ENCODE data around the gene ERCC8.

Gene ERCC8

GRCh38 chr5:60846298-60846697 lies 98.6 kb downstream of the ERCC8 start:
- Histone ChIP-seq H4K91ac (ENCODE audit: low read depth, low read length) (no peak overlapping the region), H2AFZ (ENCODE audit: insufficient read depth, low read length, poor library complexity) (no peak overlapping the region), H3K14ac (ENCODE audit: low read length) (no peak overlapping the region), H4K8ac (ENCODE audit: low read depth, low read length) (no peak overlapping the region), H3K4ac (ENCODE audit: low read depth, low read length) (no peak overlapping the region), H3K4me3 (ENCODE audit: low read depth, low read length) (no peak overlapping the region), H3K27me3 (ENCODE audit: insufficient read depth, low read length) (peaks cover 11% of the 10 kb centered on the region), H4K12ac (ENCODE audit: low read depth, low read length) (no peak overlapping the region), H3K9ac (ENCODE audit: low read length) (no peak overlapping the region), H3K27ac (ENCODE audit: low read depth, low read length) (no peak overlapping the region), H3K79me2 (ENCODE audit: control insufficient read depth, insufficient read depth, low read length, poor library complexity) (no peaks in the 10 kb centered on the region), H3K9me3 (ENCODE audit: insufficient read depth, low read depth, low read length) (no peaks in the 10 kb centered on the region), H2BK12ac (ENCODE audit: low read length) (no peak overlapping the region), H3K4me1 (ENCODE audit: control insufficient read depth in 1 of 2, insufficient read depth in 2 of 2, low read length in 2 of 2) (peaks cover 0 to 2% of the 10 kb centered on the region in 2 experiments), H2BK5ac (ENCODE audit: low read depth, low read length, poor library complexity) (no peak overlapping the region), H2AK5ac (ENCODE audit: low read length) (no peak overlapping the region), H3K4me2 (ENCODE audit: low read length) (no peak overlapping the region), H3K79me1 (ENCODE audit: low read length) (peaks cover 2% of the 10 kb centered on the region), H3K18ac (ENCODE audit: low read length) (no peak overlapping the region), H3K36me3 (ENCODE audit: control insufficient read depth in 1 of 2, insufficient read depth in 2 of 2, low read length in 2 of 2) (no peaks in the 10 kb centered on the region), H3K23ac (ENCODE audit: low read length) (no peak overlapping the region), H2BK120ac (ENCODE audit: insufficient read depth, low read length, poor library complexity) (no peak overlapping the region)
- no CpG with 5 or more reads among the region's 1 CpG for WGBS (ENCODE audit: extremely low coverage, insufficient coverage, insufficient read length)
- no peak for DNase-seq

- Histone ChIP-seq H3K23ac (ENCODE audit: low read length) (no peak within 1 kb of the TSS), H4K8ac (ENCODE audit: low read depth, low read length) (peak within 1 kb of the TSS; percentile 49), H2AFZ (ENCODE audit: insufficient read depth, low read length, poor library complexity) (peak within 1 kb of the TSS; percentile 91), H3K9ac (ENCODE audit: low read length) (peak within 1 kb of the TSS; percentile 19), H2BK5ac (ENCODE audit: low read depth, low read length, poor library complexity) (no peak within 1 kb of the TSS), H3K79me2 (ENCODE audit: control insufficient read depth, insufficient read depth, low read length, poor library complexity) (no peaks in the 10 kb centered on the region), H2BK120ac (ENCODE audit: insufficient read depth, low read length, poor library complexity) (peak within 1 kb of the TSS; percentile 44), H3K9me3 (ENCODE audit: insufficient read depth, low read depth, low read length) (no peaks in the 10 kb centered on the region), H4K91ac (ENCODE audit: low read depth, low read length) (peak within 1 kb of the TSS; percentile 16), H3K27ac (ENCODE audit: low read depth, low read length) (no peak within 1 kb of the TSS), H2BK12ac (ENCODE audit: low read length) (no peak within 1 kb of the TSS), H3K79me1 (ENCODE audit: low read length) (peaks cover 2% of the 10 kb centered on the region), H3K4me1 (ENCODE audit: control insufficient read depth in 1 of 2, insufficient read depth in 2 of 2, low read length in 2 of 2) (peaks cover 0 to 2% of the 10 kb centered on the region in 2 experiments), H3K27me3 (ENCODE audit: insufficient read depth, low read length) (peaks cover 11% of the 10 kb centered on the region), H4K12ac (ENCODE audit: low read depth, low read length) (no peak within 1 kb of the TSS), H3K18ac (ENCODE audit: low read length) (peak within 1 kb of the TSS; percentile 38), H3K4ac (ENCODE audit: low read depth, low read length) (no peak within 1 kb of the TSS), H3K36me3 (ENCODE audit: control insufficient read depth in 1 of 2, insufficient read depth in 2 of 2, low read length in 2 of 2) (no peaks in the 10 kb centered on the region), H3K14ac (ENCODE audit: low read length) (no peak within 1 kb of the TSS), H3K4me3 (ENCODE audit: low read depth, low read length) (peak within 1 kb of the TSS; percentile 84), H3K4me2 (ENCODE audit: low read length) (peak within 1 kb of the TSS; percentile 100), H2AK5ac (ENCODE audit: low read length) (no peak within 1 kb of the TSS)
- WGBS (ENCODE audit: extremely low coverage, insufficient coverage, insufficient read length) = no CpG with 5 or more reads among the region's 87 CpGs
- DNase-seq = peak; percentile 57 to 70
Observed at GRCh38 chr5:60843936-60844905, 100.6 kb downstream of the ERCC8 start, which contains the start of gene ELOVL7. ELOVL7 (minus strand) TSS chr5:60844269; CDS start chr5:60787397, 56,872 bp downstream.

GRCh38 chr5:60843386-60843935 lies 101.4 kb downstream of the ERCC8 start:
- Histone ChIP-seq H4K8ac (ENCODE audit: low read depth, low read length) (peak overlapping the region; percentile 49), H3K18ac (ENCODE audit: low read length) (peak overlapping the region; percentile 38), H2BK12ac (ENCODE audit: low read length) (no peak overlapping the region), H3K23ac (ENCODE audit: low read length) (no peak overlapping the region), H3K27ac (ENCODE audit: low read depth, low read length) (no peak overlapping the region), H3K9me3 (ENCODE audit: insufficient read depth, low read depth, low read length) (no peaks in the 10 kb centered on the region), H4K12ac (ENCODE audit: low read depth, low read length) (no peak overlapping the region), H4K91ac (ENCODE audit: low read depth, low read length) (no peak overlapping the region), H3K79me1 (ENCODE audit: low read length) (peaks cover 2% of the 10 kb centered on the region), H3K4me2 (ENCODE audit: low read length) (peak overlapping the region; percentile 100), H3K9ac (ENCODE audit: low read length) (peak overlapping the region; percentile 19), H3K36me3 (ENCODE audit: control insufficient read depth in 1 of 2, insufficient read depth in 2 of 2, low read length in 2 of 2) (no peaks in the 10 kb centered on the region), H3K4ac (ENCODE audit: low read depth, low read length) (no peak overlapping the region), H3K14ac (ENCODE audit: low read length) (no peak overlapping the region), H2AFZ (ENCODE audit: insufficient read depth, low read length, poor library complexity) (peak overlapping the region; percentile 91), H2AK5ac (ENCODE audit: low read length) (no peak overlapping the region), H2BK5ac (ENCODE audit: low read depth, low read length, poor library complexity) (no peak overlapping the region), H3K4me1 (ENCODE audit: control insufficient read depth in 1 of 2, insufficient read depth in 2 of 2, low read length in 2 of 2) (peaks cover 0 to 2% of the 10 kb centered on the region in 2 experiments), H3K79me2 (ENCODE audit: control insufficient read depth, insufficient read depth, low read length, poor library complexity) (no peaks in the 10 kb centered on the region), H3K4me3 (ENCODE audit: low read depth, low read length) (peak overlapping the region; percentile 84), H3K27me3 (ENCODE audit: insufficient read depth, low read length) (peaks cover 11% of the 10 kb centered on the region), H2BK120ac (ENCODE audit: insufficient read depth, low read length, poor library complexity) (no peak overlapping the region)
- peak in 1 of 2 donors; percentile 44 for DNase-seq
- no CpG with 5 or more reads among the region's 49 CpGs for WGBS (ENCODE audit: extremely low coverage, insufficient coverage, insufficient read length)

GRCh38 chr5:60842871-60843385 lies 101.9 kb downstream of the ERCC8 start:
- WGBS (ENCODE audit: extremely low coverage, insufficient coverage, insufficient read length) = no CpG with 5 or more reads among the region's 26 CpGs
- H3K4me1 ChIP-seq (ENCODE audit: control insufficient read depth in 1 of 2, insufficient read depth in 2 of 2, low read length in 2 of 2) = peaks cover 0 to 2% of the 10 kb centered on the region in 2 experiments

More at GRCh38 chr5:60842871-60843385, 101.9 kb downstream of the ERCC8 start:
- H4K91ac ChIP-seq (ENCODE audit: low read depth, low read length) = no peak overlapping the region
- peaks cover 11% of the 10 kb centered on the region for H3K27me3 ChIP-seq (ENCODE audit: insufficient read depth, low read length)
- no peak overlapping the region for H2BK120ac ChIP-seq (ENCODE audit: insufficient read depth, low read length, poor library complexity)
- H2AFZ ChIP-seq (ENCODE audit: insufficient read depth, low read length, poor library complexity) = no peak overlapping the region
- no peak overlapping the region for H2BK5ac ChIP-seq (ENCODE audit: low read depth, low read length, poor library complexity)
- peak overlapping the region; percentile 84 for H3K4me3 ChIP-seq (ENCODE audit: low read depth, low read length)
- no peak overlapping the region for H3K4ac ChIP-seq (ENCODE audit: low read depth, low read length)
- no peaks in the 10 kb centered on the region for H3K36me3 ChIP-seq (ENCODE audit: control insufficient read depth in 1 of 2, insufficient read depth in 2 of 2, low read length in 2 of 2)
- H3K14ac ChIP-seq (ENCODE audit: low read length) = no peak overlapping the region
- no peak overlapping the region for H3K9ac ChIP-seq (ENCODE audit: low read length)
- no peak overlapping the region for H2AK5ac ChIP-seq (ENCODE audit: low read length)
- H3K23ac ChIP-seq (ENCODE audit: low read length) = no peak overlapping the region
- no peak overlapping the region for H2BK12ac ChIP-seq (ENCODE audit: low read length)
- H3K27ac ChIP-seq (ENCODE audit: low read depth, low read length) = no peak overlapping the region
- no peaks in the 10 kb centered on the region for H3K79me2 ChIP-seq (ENCODE audit: control insufficient read depth, insufficient read depth, low read length, poor library complexity)
- no peaks in the 10 kb centered on the region for H3K9me3 ChIP-seq (ENCODE audit: insufficient read depth, low read depth, low read length)
- no peak overlapping the region for H4K8ac ChIP-seq (ENCODE audit: low read depth, low read length)
- no peak for DNase-seq
- peaks cover 2% of the 10 kb centered on the region for H3K79me1 ChIP-seq (ENCODE audit: low read length)
- H4K12ac ChIP-seq (ENCODE audit: low read depth, low read length) = no peak overlapping the region
- H3K4me2 ChIP-seq (ENCODE audit: low read length) = peak overlapping the region; percentile 100
- no peak overlapping the region for H3K18ac ChIP-seq (ENCODE audit: low read length)

Data from trophoblast cell (in vitro differentiated cells and primary cell).